Mesenchymal stem cell (in vitro differentiated cells and primary cell): ENCODE measurements around the gene CRACDL.

Experiments
- DNase-seq: peaks from one replicate; pipeline ENCODE4 v3.0.0-alpha.2; 2013
- H2AFZ ChIP-seq: one replicate; pipeline ENCODE4 v1.6.1; 2013; ENCODE audit warnings: low read depth, mild to moderate bottlenecking, control low read depth, inconsistent platforms, low read length, moderate library complexity
- H2AK5ac ChIP-seq: 2 replicates; pipeline ENCODE4 v1.6.1; 2013; ENCODE audit warnings: low read length, moderate library complexity, mild to moderate bottlenecking, inconsistent platforms; ENCODE audit not compliant: severe bottlenecking
- H2BK120ac ChIP-seq: one replicate; pipeline ENCODE4 v1.6.1; 2013; ENCODE audit warnings: low read depth, mild to moderate bottlenecking, inconsistent platforms, low read length, moderate library complexity
- H2BK12ac ChIP-seq, 2 experiments: one replicate each; pipeline ENCODE4 v1.6.1; 2013; ENCODE audit warnings: inconsistent platforms in 2 of 2, low read length in 2 of 2, mild to moderate bottlenecking in 2 of 2, moderate library complexity in 2 of 2, control low read depth in 1 of 2
- H2BK15ac ChIP-seq: one replicate; pipeline ENCODE4 v1.6.1; 2013; ENCODE audit warnings: mild to moderate bottlenecking, low read depth, inconsistent platforms; ENCODE audit not compliant: poor library complexity, severe bottlenecking
- H2BK5ac ChIP-seq: 2 replicates; pipeline ENCODE4 v1.6.1; 2013; ENCODE audit warnings: low read depth, mild to moderate bottlenecking, low read length, control low read depth, inconsistent platforms; ENCODE audit not compliant: poor library complexity, severe bottlenecking
- H3K14ac ChIP-seq, 2 experiments: one replicate each; pipeline ENCODE4 v1.6.1; 2013; ENCODE audit warnings: inconsistent platforms in 2 of 2, low read length in 2 of 2, control low read depth in 1 of 2, mild to moderate bottlenecking in 1 of 2, moderate library complexity in 1 of 2
- H3K18ac ChIP-seq, 2 experiments: one replicate each; pipeline ENCODE4 v1.6.1; 2013; ENCODE audit warnings: inconsistent platforms in 2 of 2, low read length in 2 of 2, control low read depth in 1 of 2, low read depth in 1 of 2, mild to moderate bottlenecking in 1 of 2
- H3K23ac ChIP-seq, 2 experiments: one replicate each; pipeline ENCODE4 v1.6.1; 2013; ENCODE audit warnings: inconsistent platforms in 2 of 2, low read length in 2 of 2, mild to moderate bottlenecking in 2 of 2, moderate library complexity in 2 of 2, control low read depth in 1 of 2
- H3K27ac ChIP-seq: 2 replicates; pipeline ENCODE4 v1.5.1; 2013; ENCODE audit warnings: mild to moderate bottlenecking, moderate library complexity, low read length, control low read depth, inconsistent platforms; ENCODE audit not compliant: poor library complexity, severe bottlenecking
- H3K27me3 ChIP-seq, 2 experiments: 2 replicates each; pipeline versions ENCODE4 v1.6.1 to v1.7.0; 2013; ENCODE audit warnings: low read length in 2 of 2, mild to moderate bottlenecking in 2 of 2, moderate library complexity in 2 of 2, control low read depth in 1 of 2, inconsistent platforms in 1 of 2; ENCODE audit not compliant: control insufficient read depth in 1 of 2, insufficient read depth in 1 of 2
- H3K36me3 ChIP-seq, 2 experiments: 2 replicates each; pipeline versions ENCODE4 v1.6.1 to v1.7.0; 2013; ENCODE audit warnings: low read length in 2 of 2, control low read depth in 1 of 2, inconsistent platforms in 1 of 2, low read depth in 1 of 2, mild to moderate bottlenecking in 1 of 2; ENCODE audit not compliant: insufficient read depth in 2 of 2, control insufficient read depth in 1 of 2
- H3K4ac ChIP-seq, 2 experiments: one replicate each; pipeline ENCODE4 v1.6.1; 2013; ENCODE audit warnings: inconsistent platforms in 2 of 2, low read length in 2 of 2, mild to moderate bottlenecking in 2 of 2, moderate library complexity in 2 of 2, control low read depth in 1 of 2, low read depth in 1 of 2
- H3K4me1 ChIP-seq: 2 replicates; pipeline ENCODE4 v1.6.1; 2013; ENCODE audit warnings: low read depth, low read length, control low read depth; ENCODE audit not compliant: control insufficient read depth, insufficient read depth
- H3K4me2 ChIP-seq: 2 replicates; pipeline ENCODE4 v1.6.1; 2013; ENCODE audit warnings: low read length, mild to moderate bottlenecking, inconsistent platforms; ENCODE audit not compliant: poor library complexity, severe bottlenecking
- H3K4me3 ChIP-seq, 2 experiments: 2 replicates each; pipeline versions ENCODE4 v1.5.1 to v1.7.0; 2013; ENCODE audit warnings: low read length in 2 of 2, mild to moderate bottlenecking in 2 of 2, control low read depth in 1 of 2, low read depth in 1 of 2; ENCODE audit not compliant: insufficient read depth in 1 of 2
- H3K79me1 ChIP-seq: replicated peaks from 2 replicates; pipeline ENCODE4 v1.6.1; 2013; ENCODE audit warnings: mild to moderate bottlenecking, control low read depth, low read length, inconsistent platforms; ENCODE audit not compliant: poor library complexity, severe bottlenecking
- H3K9ac ChIP-seq: 2 replicates; pipeline ENCODE4 v1.7.0; 2013; ENCODE audit warnings: mild to moderate bottlenecking, low read length, moderate library complexity
- H3K9me3 ChIP-seq: 2 replicates; pipeline ENCODE4 v1.7.0; 2013; ENCODE audit warnings: mild to moderate bottlenecking, low read length; ENCODE audit not compliant: control insufficient read depth
- H4K8ac ChIP-seq: one replicate; pipeline ENCODE4 v1.6.1; 2013; ENCODE audit warnings: inconsistent platforms, mild to moderate bottlenecking, low read length, moderate library complexity
- H4K91ac ChIP-seq: one replicate; pipeline ENCODE4 v1.6.1; 2013; ENCODE audit warnings: mild to moderate bottlenecking, low read length, inconsistent platforms
- WGBS: methylation state at CpG from one replicate; pipeline ENCODE4 v1.1.7; 2013; ENCODE audit warnings: mixed read lengths; 5-methylcytosine and 5-hydroxymethylcytosine counted together

The CRACDL gene

GRCh38 chr2:98935111-98935770 is 784 bp downstream of the CRACDL start:
- H3K14ac ChIP-seq, result no peak overlapping the region
- no peak overlapping the region for H3K27ac ChIP-seq
- no peaks in the 10 kb centered on the region for H3K9me3 ChIP-seq
- H3K18ac ChIP-seq, result no peak overlapping the region
- WGBS, result 32% methylated on average over 16 of the region's 19 CpGs
- H2AK5ac ChIP-seq, result no peak overlapping the region
- H2BK120ac ChIP-seq, result no peak overlapping the region
- no peaks in the 10 kb centered on the region for H3K36me3 ChIP-seq
- no peak overlapping the region for H3K9ac ChIP-seq
- peaks cover 56 to 67% of the 10 kb centered on the region in 2 experiments for H3K27me3 ChIP-seq
- no peak overlapping the region for H2BK5ac ChIP-seq
- H2AFZ ChIP-seq, result no peak overlapping the region
- H4K91ac ChIP-seq, result no peak overlapping the region
- H2BK12ac ChIP-seq, result no peak overlapping the region
- H3K23ac ChIP-seq, result no peak overlapping the region
- H4K8ac ChIP-seq, result no peak overlapping the region
- no peak for DNase-seq
- H3K4me1 ChIP-seq, result peaks cover 19% of the 10 kb centered on the region
- peak overlapping the region; percentile 93 for H3K4me2 ChIP-seq
- no peak overlapping the region for H2BK15ac ChIP-seq
- H3K4ac ChIP-seq, result no peak overlapping the region
- H3K79me1 ChIP-seq, result no peaks in the 10 kb centered on the region
- peak overlapping the region; percentile 53 to 70 for H3K4me3 ChIP-seq

GRCh38 chr2:98932778-98933343 is 3.2 kb downstream of the CRACDL start:
- Histone ChIP-seq H3K27ac (no peak overlapping the region), H3K9me3 (no peaks in the 10 kb centered on the region), H4K91ac (no peak overlapping the region), H3K79me1 (no peaks in the 10 kb centered on the region), H2BK12ac (no peak overlapping the region), H2AFZ (no peak overlapping the region), H2BK15ac (no peak overlapping the region), H2AK5ac (no peak overlapping the region), H2BK120ac (no peak overlapping the region), H4K8ac (no peak overlapping the region), H3K36me3 (no peaks in the 10 kb centered on the region), H3K4ac (no peak overlapping the region), H2BK5ac (no peak overlapping the region), H3K23ac (no peak overlapping the region), H3K27me3 (peaks cover 41 to 58% of the 10 kb centered on the region in 2 experiments), H3K9ac (no peak overlapping the region), H3K4me2 (no peak overlapping the region), H3K4me1 (peaks cover 17% of the 10 kb centered on the region), H3K18ac (no peak overlapping the region), H3K14ac (no peak overlapping the region), H3K4me3 (no peak overlapping the region)
- DNase-seq, result no peak
- 88% methylated on average over 9 of the region's 10 CpGs for WGBS

GRCh38 chr2:98932164-98932563 is 3.9 kb downstream of the CRACDL start:
- Histone ChIP-seq H2BK5ac (no peak overlapping the region), H3K9ac (no peak overlapping the region), H3K4me2 (no peak overlapping the region), H3K23ac (no peak overlapping the region), H2BK15ac (no peak overlapping the region), H3K4me3 (no peak overlapping the region), H3K18ac (no peak overlapping the region), H3K79me1 (no peaks in the 10 kb centered on the region), H2BK12ac (no peak overlapping the region), H4K91ac (no peak overlapping the region), H4K8ac (no peak overlapping the region), H2BK120ac (no peak overlapping the region), H3K4me1 (peaks cover 16% of the 10 kb centered on the region), H3K9me3 (no peaks in the 10 kb centered on the region), H2AK5ac (no peak overlapping the region), H3K14ac (no peak overlapping the region), H3K27ac (no peak overlapping the region), H3K36me3 (no peaks in the 10 kb centered on the region), H3K27me3 (peaks cover 34 to 51% of the 10 kb centered on the region in 2 experiments), H2AFZ (no peak overlapping the region), H3K4ac (no peak overlapping the region)
- 92% methylated on average over 8 of the region's 8 CpGs for WGBS
- no peak for DNase-seq

GRCh38 chr2:98931596-98931995 is 4.4 kb downstream of the CRACDL start:
- Histone ChIP-seq H3K14ac (no peak overlapping the region), H3K36me3 (no peaks in the 10 kb centered on the region), H2BK5ac (no peak overlapping the region), H3K4ac (no peak overlapping the region), H2AFZ (no peak overlapping the region), H3K4me2 (no peak overlapping the region), H4K8ac (no peak overlapping the region), H3K27me3 (peaks cover 29 to 45% of the 10 kb centered on the region in 2 experiments), H3K79me1 (no peaks in the 10 kb centered on the region), H4K91ac (no peak overlapping the region), H2BK15ac (no peak overlapping the region), H3K23ac (no peak overlapping the region), H3K4me3 (no peak overlapping the region), H2AK5ac (no peak overlapping the region), H3K18ac (no peak overlapping the region), H3K4me1 (peaks cover 14% of the 10 kb centered on the region), H3K9me3 (no peaks in the 10 kb centered on the region), H2BK120ac (no peak overlapping the region), H3K27ac (no peak overlapping the region), H3K9ac (no peak overlapping the region), H2BK12ac (no peak overlapping the region)
- WGBS, result 63% methylated on average over 2 of the region's 3 CpGs
- no peak for DNase-seq
